HepG2 (cell line): ENCODE results near the gene GRIK5. TPM values are rescaled to one million over a fixed set of nuclear protein-coding genes. Genes with fewer than 3 reads are reported as not detected.

ENCODE experiments used
- ATAC-seq: fragments of 200-7000 bp; cut with Tn5 transposase; 3 replicates; pipeline ENCODE4 v1.9.1; 2020; ENCODE audit warnings: mild to moderate bottlenecking, moderate library complexity
- BruUV-seq: library from RNA; stranded (reverse); fragments of 400-500 nt; replicated peaks from 2 replicates; lab custom pipeline; 2021; lab: Mats Ljungman, UMichigan
- CTCF ChIA-PET: fragments of 300-600 bp; formaldehyde crosslinking; extraction: SDS; loops from one replicate; lab custom pipeline; 2021; ENCODE audit warnings: low total read pairs, inconsistent platforms, low intra/inter-chr PET ratio; lab: Yijun Ruan, JAX
- POLR2A ChIA-PET: fragments of 350-600 bp; sonication (Branson Sonifier 250); formaldehyde crosslinking; loops from one replicate; lab custom pipeline; 2020; ENCODE audit warnings: antibody characterized with exemption, inconsistent platforms; lab: Yijun Ruan, JAX
- DNase-seq: peaks from one replicate; pipeline ENCODE4 v3.0.0-alpha.2; 2015; ENCODE audit warnings: low spot score
- FAIRE-seq: peaks from 3 replicates; lab custom pipeline; 2011; peaks lifted over from hg19 to GRCh38; lab: Jason Lieb, UNC
- H2AFZ ChIP-seq: one replicate; pipeline ENCODE4 v1.6.1; 2011; ENCODE audit warnings: low read length, inconsistent platforms
- H3K27ac ChIP-seq: fragments of 300-600 bp; 3 replicates; pipeline ENCODE4 v1.8.0; 2011; ENCODE audit warnings: mixed run types, mild to moderate bottlenecking, mixed read lengths, low read length, inconsistent platforms; ENCODE audit not compliant: insufficient read depth; ENCODE audit errors: extremely low read length
- H3K27me3 ChIP-seq, 2 experiments: fragments of 200-600 bp in 1 of 2; 2 replicates in 1 of 2; 3 replicates in 1 of 2; pipeline versions ENCODE4 v1.6.0 to v1.8.0; 2011; ENCODE audit warnings: low read length in 2 of 2, mild to moderate bottlenecking in 2 of 2, moderate library complexity in 2 of 2, inconsistent platforms in 1 of 2; ENCODE audit not compliant: insufficient read depth in 2 of 2, control insufficient read depth in 1 of 2
- H3K36me3 ChIP-seq, 2 experiments: fragments of 200-600 bp in 1 of 2; replicated peaks in 1 of 2; 2 replicates in 1 of 2; 3 replicates in 1 of 2; pipeline versions ENCODE4 v1.5.1 to v1.8.0; 2011; ENCODE audit warnings: low read length in 2 of 2, inconsistent platforms in 1 of 2; ENCODE audit not compliant: insufficient read depth in 2 of 2, control insufficient read depth in 1 of 2
- H3K4me1 ChIP-seq: 2 replicates; pipeline ENCODE4 v1.5.1; 2012; ENCODE audit warnings: low read length, inconsistent platforms; ENCODE audit not compliant: insufficient read depth
- H3K4me2 ChIP-seq: 2 replicates; pipeline ENCODE4 v1.6.0; 2011; ENCODE audit warnings: low read depth, low read length, inconsistent platforms
- H3K4me3 ChIP-seq, 3 experiments: fragments of 200-600 bp in 1 of 3; sonication (generic), shearing (Covaris generic) in 1 of 3; replicated peaks in 1 of 3; 2 replicates each; pipeline ENCODE4 v1.5.1; 2011 to 2016; ENCODE audit warnings: low read length in 3 of 3, inconsistent platforms in 2 of 3, low read depth in 2 of 3, mild to moderate bottlenecking in 2 of 3, control low read depth in 1 of 3, mixed read lengths in 1 of 3; ENCODE audit not compliant: insufficient read depth in 1 of 3
- H3K79me2 ChIP-seq: one replicate; pipeline ENCODE4 v1.6.1; 2011; ENCODE audit warnings: low read length, inconsistent platforms; ENCODE audit not compliant: insufficient read depth
- H3K9ac ChIP-seq: 2 replicates; pipeline ENCODE4 v1.6.0; 2011; ENCODE audit warnings: mild to moderate bottlenecking, low read depth, low read length, inconsistent platforms; ENCODE audit not compliant: insufficient read depth
- H3K9me3 ChIP-seq: 2 replicates; pipeline ENCODE4 v1.5.1; 2012; ENCODE audit warnings: mild to moderate bottlenecking, low read length
- H4K20me1 ChIP-seq: 2 replicates; pipeline ENCODE4 v1.6.0; 2011; ENCODE audit warnings: inconsistent platforms, mild to moderate bottlenecking, low read length, moderate library complexity; ENCODE audit not compliant: insufficient read depth
- CHD2 ChIP-seq: IDR thresholded peaks from 2 replicates; pipeline ENCODE4 v1.6.1; 2011; ENCODE audit warnings: low read depth, low read length, improper control_type of control experiment
- KDM5A ChIP-seq: fragments of 200-600 bp; sonication (generic); IDR thresholded peaks from 2 replicates; pipeline ENCODE4 v1.7.0; 2018; ENCODE audit warnings: antibody characterized with exemption, mild to moderate bottlenecking, low read length, borderline replicate concordance
- MYC ChIP-seq: sonication (generic); formaldehyde crosslinking; IDR thresholded peaks from 2 replicates; pipeline ENCODE4 v1.9.0; 2021; ENCODE audit warnings: missing genetic modification reagents, borderline replicate concordance
- NCOA2 ChIP-seq: sonication (generic); formaldehyde crosslinking; IDR thresholded peaks from 2 replicates; pipeline ENCODE4 v1.8.0; 2022; ENCODE audit warnings: inconsistent platforms
- POGK ChIP-seq: sonication (generic); formaldehyde crosslinking; conservative IDR thresholded peaks from 2 replicates; pipeline ENCODE4 v1.8.0; 2022; ENCODE audit warnings: mild to moderate bottlenecking, moderate library complexity, missing genetic modification reagents
- RARG ChIP-seq: sonication (generic); formaldehyde crosslinking; IDR thresholded peaks from 2 replicates; pipeline ENCODE4 v1.4.0; 2020; ENCODE audit warnings: low read depth, mild to moderate bottlenecking, missing genetic modification reagents
- SMAD1 ChIP-seq: sonication (generic); formaldehyde crosslinking; IDR thresholded peaks from 2 replicates; pipeline ENCODE4 v1.4.0; 2020; ENCODE audit warnings: missing genetic modification reagents, low read depth, mild to moderate bottlenecking, borderline replicate concordance
- ZFP82 ChIP-seq: sonication (generic); formaldehyde crosslinking; IDR thresholded peaks from 2 replicates; pipeline ENCODE4 v1.5.1; 2020; ENCODE audit warnings: mild to moderate bottlenecking, missing genetic modification reagents, borderline replicate concordance
- ZNF33A ChIP-seq: sonication (generic); formaldehyde crosslinking; IDR thresholded peaks from 2 replicates; pipeline ENCODE4 v1.5.1; 2020; ENCODE audit warnings: missing genetic modification reagents, mild to moderate bottlenecking, moderate library complexity, borderline replicate concordance
- ZNF607 ChIP-seq: sonication (generic); formaldehyde crosslinking; IDR thresholded peaks from 2 replicates; pipeline ENCODE4 v1.5.1; 2020; ENCODE audit warnings: missing genetic modification reagents, mild to moderate bottlenecking, borderline replicate concordance
- WGBS: methylation state at CpG from one replicate; pipeline ENCODE4 v1.1.6; 2017; ENCODE audit warnings: low lambda C conversion rate; 5-methylcytosine and 5-hydroxymethylcytosine counted together
- in situ Hi-C: cut with HindIII; loops from 2 replicates; pipeline ENCODE4 v1.10.0; 2017; ENCODE audit warnings: low pct_unique_long_range_greater_than_20kb; ENCODE audit not compliant: extremely low pct_ligation_motif_present
- intact Hi-C: fragments of 100-400 bp; cut with micrococcal nuclease; formaldehyde crosslinking; loops from one replicate; pipeline ENCODE4 v1.10.0; 2022; ENCODE audit not compliant: unreplicated experiment
- polyA plus RNA-seq, 8 experiments: library from polyadenylated mRNA; depleted of rRNA in 3 of 8; stranded (reverse) in 7 of 8; unstranded in 1 of 8; fragments of >200 nt; fragmentation: Illumina TruSeq in 4 of 8; extraction: Trizol in 4 of 8; gene quantifications; 2 replicates each; pipeline versions ENCODE4 v1.2.1 to v1.2.3, GENCODE V29; 2011 to 2016; ENCODE audit warnings: low read depth in 4 of 8, missing spikeins in 1 of 8, mixed read lengths in 1 of 8; ENCODE audit not compliant: insufficient read depth in 1 of 8
- total RNA-seq, 5 experiments: library from RNA; depleted of rRNA; stranded (reverse); fragments of >200 nt; fragmentation: Illumina TruSeq; extraction: Trizol; gene quantifications; 2 replicates each; pipeline ENCODE4 v1.2.3, GENCODE V29; 2016; ENCODE audit warnings: low read depth in 1 of 5

Gene GRIK5
- total and polyA plus RNA-seq, 2 of the 13 experiments (the other 11 are each of a cell fraction or from before 2014, with no cell fraction given): not detected

DNA sequence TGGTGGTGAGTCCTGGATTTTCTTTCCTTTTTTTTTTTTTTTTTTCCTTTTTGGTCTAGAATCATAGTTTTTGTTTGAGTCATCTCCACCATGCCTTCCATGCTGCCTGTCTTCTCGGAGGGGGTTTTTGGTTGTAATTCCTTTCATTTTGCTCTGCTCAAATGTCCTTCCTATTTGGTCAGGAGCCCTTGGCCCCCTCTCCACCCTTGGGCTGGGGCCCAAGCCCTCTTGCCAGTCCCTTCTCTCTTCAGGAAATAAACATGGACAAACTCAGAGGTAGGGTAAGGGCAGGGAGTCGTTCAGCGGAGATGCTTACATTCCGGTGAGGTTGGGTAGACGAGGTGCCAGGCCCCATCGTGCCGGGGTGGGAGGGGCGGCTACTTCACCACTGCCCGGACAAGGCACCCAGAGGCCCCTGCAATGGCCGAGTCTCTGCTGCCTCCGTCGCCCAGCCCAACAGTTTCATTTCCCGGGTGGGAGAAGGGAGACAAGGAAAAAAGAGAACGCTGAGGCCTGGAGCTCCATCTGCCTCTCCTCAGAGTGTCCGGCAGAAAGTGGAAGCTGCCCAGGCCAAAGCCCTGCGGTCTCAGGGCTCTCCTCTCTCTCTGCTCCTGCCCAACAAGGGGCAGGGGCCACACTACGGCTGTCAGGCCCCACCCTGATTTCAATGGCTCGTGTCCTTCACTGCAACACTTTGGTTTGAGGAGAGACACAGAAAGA, 18.6 kb upstream of the GRIK5 start:
- CTCF ChIA-PET: no interaction called here
- peak overlapping the region; percentile 39 for H3K4me2 ChIP-seq
- intact Hi-C loops: no loop called here

More for the DNA sequence above, 18.6 kb upstream of the GRIK5 start:
- no TSS peak for BruUV-seq
- DNase-seq: no peak
- ATAC-seq: no peak
- Histone ChIP-seq H3K79me2 (no peaks in the 10 kb centered on the region), H3K4me3 (peak overlapping the region in 1 of 3 experiments; percentile 33; a peak in 2 of 6 replicates), H3K9me3 (no peaks in the 10 kb centered on the region), H3K27me3 (peaks cover 1 to 23% of the 10 kb centered on the region in 2 experiments; a peak in 3 of 5 replicates), H3K4me1 (peaks cover 29% of the 10 kb centered on the region), H3K9ac (no peak overlapping the region), H4K20me1 (no peaks in the 10 kb centered on the region), H2AFZ (no peak overlapping the region), H3K36me3 (no peaks in the 10 kb centered on the region), H3K27ac (no peak overlapping the region)
- POLR2A ChIA-PET: no interaction called here
- FAIRE-seq: no peak
- in situ Hi-C loops: no loop called here
- TF ChIP-seq RARG (CRISPR knock-in tag) (no peak), POGK (no peak), SMAD1 (no peak), ZNF607 (CRISPR knock-in tag) (no peak), CHD2 (no peak), ZFP82 (CRISPR knock-in tag) (no peak), NCOA2 (no peak), KDM5A (no peak), ZNF33A (CRISPR knock-in tag) (no peak), MYC (CRISPR knock-in tag) (no peak)
- WGBS: 33% methylated on average over 12 of the region's 18 CpGs
